HG02798 (cell line): ENCODE measurements around the gene CDKN1C.

Experiments
- ATAC-seq: cut with Tn5 transposase; IDR thresholded peaks from one replicate; pipeline ENCODE4 v1.9.1; 2021; ENCODE audit warnings: mild to moderate bottlenecking; ENCODE audit not compliant: unreplicated experiment, poor library complexity

The CDKN1C gene

DNA sequence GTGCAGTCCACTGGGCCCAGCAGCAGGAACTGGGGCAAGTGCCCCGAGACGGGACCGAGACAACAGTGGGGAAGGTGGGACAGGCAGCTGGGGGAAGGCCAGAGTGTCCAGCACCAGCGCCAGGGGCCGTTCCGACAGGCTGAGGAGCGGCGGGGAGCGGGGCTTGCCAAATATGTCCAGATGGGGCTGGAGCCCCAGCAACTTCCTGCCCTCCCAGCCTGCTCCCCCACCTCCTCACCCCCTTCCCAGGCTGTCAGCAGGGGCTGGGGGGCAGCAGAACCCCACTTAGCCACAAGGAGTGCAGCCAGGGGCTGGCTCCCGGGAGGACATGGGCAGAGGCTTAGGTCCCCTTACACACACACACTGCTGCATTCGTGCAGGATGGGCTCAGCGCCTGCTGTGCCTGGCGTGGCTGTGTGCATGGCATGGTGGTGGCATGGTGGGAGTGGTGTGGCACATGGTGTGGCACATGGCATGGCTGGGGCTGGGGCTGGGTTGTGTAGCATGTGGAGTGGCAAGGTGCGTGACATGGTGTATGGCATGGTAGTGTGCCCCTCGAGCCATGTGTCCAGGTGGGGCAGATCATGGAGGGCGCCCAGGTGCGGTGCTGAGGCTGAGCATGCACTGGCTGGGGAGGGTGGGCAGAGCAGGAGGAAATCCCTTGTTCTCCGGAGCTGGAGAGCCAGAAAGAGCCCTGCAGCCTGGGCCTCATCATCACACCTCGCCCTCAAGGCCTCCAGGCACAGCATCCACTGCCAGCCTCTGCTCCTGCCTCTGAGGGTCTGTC, 51.7 kb downstream of the CDKN1C start:
- ATAC-seq = no peak
